NCI-H1092 treated with DMSO at 0.1 percent for 48 hours (cell line): ENCODE data around the gene ACTN4.

Experiments used
- DNase-seq: peaks from one replicate; lab custom pipeline; 2025; lab: John Stamatoyannopoulos, UW

Gene ACTN4

GRCh38 chr19:38661136-38661535 lies 13.7 kb downstream of the ACTN4 start:
- no peak for DNase-seq

DNA sequence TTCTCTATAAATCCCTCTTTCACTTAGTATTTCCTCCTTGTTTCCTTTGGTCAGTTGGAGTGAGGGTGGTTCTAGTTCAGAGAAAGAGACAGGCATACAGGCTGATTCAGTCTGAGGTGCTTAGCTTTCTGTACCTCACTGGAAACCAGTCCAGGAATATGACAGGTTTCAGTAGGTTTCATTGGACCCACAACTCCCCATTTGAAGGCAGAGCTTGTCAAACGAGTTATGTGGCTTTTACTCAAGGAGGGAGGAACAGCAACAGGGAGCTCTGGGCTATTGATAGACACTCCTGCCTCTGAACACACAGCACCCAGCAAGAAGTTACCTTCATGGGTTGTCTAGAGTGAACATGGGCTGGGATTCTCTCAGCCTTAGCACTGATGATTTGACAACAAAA lies 14.5 kb downstream of the ACTN4 start:
- no peak for DNase-seq

DNA sequence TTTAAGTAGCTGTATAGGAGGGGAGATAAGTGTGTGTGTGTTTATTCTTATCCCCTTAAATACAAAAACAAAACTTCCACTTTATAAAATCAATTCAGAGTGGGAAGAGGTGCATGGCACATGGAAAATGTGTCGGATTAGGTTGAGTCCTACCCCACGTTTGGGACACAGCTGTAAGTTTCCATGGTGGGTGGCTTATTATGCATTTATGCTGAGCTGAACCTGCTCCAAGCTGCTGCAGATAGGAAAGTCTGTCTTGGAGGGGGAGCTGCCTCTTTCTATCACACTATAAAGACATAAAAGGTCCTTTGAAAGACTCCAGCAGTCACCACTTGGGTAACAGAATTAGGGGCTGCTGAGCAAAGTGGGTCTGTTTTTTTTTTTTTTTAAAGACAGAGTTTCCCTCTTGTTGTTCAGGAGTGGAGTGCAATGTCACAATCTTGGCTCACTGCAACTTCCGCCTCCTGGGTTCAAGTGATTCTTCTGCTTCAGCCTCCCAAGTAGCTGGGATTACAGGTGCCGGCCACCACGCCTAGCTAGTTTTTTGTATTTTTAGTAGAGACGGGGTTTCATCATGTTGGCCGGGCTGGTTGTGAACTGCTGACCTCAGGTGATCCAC lies 15.2 kb downstream of the ACTN4 start:
- no peak for DNase-seq

DNA sequence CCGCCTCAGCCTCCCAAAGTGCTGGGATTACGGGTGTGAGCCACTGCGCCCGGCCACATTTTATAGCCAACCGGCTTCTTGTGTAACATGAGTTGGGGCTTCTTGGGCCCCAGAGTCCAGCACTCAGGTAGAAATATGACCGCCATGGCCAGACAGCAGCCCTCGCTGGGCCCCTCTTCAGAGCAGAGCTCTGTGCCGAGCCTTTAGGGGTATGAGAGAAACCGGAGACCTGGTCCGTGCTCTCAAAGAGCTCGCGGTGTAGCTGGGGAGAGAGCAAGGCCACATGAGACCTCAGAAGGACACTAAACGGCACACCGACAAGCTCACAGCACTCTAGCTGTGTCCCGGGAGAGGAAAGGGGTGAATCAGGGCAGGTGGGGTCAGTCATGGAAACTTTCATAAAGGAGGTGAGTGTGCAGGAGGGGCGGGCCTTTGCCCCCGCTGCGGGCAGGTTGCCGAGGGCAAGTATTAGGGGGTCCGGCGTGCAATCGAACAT lies 15.8 kb downstream of the ACTN4 start:
- DNase-seq, result no peak

DNA sequence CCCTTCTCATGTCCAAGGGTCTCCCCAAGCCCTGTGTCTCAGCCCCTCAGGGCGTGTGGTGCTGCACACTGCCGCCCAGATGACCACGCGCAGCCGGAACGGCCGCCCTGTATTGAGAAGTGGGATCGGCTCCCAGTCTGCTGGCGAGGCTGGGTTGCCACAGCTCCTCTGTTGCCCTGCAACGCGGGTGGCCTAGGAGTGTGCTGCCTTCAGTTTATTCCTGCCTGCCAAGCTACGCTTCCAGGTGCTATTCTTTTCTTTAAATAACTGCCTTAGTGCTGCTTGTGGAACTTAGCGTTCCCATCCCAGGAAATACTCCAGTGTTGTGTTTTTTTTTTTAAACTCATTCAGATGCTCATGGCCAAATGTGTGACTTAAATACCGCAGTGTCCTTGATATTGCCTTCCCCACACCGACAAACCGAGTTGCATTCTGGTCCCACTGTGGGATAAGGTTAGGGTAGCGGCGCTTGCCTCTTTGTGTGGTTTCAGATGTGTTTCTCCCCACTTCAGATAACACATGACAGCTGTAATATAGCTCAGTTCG lies 16.6 kb downstream of the ACTN4 start:
- DNase-seq, result no peak

GRCh38 chr19:38664503-38665211 lies 17.2 kb downstream of the ACTN4 start:
- DNase-seq, result no peak

DNA sequence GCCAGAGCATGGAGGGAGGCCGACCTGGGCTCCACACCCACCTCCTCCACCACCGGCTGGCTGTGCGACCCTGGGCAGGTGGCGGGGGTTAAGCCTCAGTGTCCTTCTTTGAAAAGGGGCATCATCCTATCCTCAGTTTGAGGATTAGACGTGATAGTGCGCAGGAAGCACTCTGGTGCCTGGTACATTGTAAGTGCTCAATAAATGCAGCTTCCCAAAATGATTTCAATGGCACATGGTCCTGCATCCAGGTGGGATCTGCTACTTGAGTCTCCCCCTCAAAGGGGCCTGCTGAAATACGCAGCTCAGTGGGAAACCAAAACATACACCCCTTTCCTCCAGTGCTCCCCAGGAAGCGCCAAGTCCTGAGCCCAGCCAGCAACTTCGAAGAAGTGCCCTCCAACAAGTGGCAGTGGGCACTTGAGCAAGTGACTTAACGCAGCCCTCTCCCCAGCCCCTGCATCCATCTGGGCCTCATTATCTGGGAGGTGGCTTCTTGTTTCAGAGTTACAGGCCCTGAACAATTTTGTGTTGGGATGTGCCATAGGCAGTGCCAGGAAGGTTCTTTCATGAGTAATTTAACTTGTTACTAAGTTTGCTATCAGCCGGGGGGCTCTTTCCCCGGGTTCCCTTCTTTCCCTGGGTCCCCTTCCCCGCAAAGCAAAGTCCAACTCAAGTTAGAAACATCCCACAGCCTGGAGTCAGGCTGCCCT lies 17.9 kb downstream of the ACTN4 start:
- DNase-seq, result no peak

DNA sequence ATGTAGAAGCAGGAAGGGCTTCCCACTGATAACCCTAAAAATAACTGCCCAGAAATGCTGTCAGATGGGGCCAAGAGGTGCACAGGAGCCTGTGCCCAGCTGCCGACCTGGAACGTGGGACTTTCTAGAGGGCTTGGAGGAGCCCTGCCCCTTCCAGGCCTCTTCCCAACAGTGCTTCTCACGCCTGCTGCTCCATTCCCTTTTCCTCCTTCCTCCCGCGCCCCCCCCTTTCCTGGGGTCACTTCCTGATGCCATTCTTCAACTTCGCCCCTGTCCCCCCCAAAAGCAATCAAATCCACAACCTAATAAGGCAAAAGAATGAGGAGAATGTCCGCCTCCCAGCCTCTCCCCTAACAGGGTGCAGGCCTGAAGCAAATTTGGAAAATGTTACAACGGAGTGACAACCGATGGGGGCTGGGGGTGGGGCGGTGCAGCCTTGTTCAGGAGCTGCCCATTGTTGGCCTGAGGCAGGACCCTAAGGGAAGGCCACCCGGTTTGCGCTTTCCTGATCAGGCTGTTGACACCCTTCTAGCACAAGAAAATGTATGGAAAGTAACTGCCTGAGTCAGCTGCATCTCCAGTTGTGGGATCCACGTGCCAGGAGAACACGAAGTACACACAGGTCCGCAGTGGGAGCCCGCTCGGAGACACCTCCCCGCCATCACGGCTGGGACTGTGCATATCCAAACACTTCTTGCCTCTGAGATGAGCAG lies 18.7 kb downstream of the ACTN4 start:
- DNase-seq, result no peak

GRCh38 chr19:38666663-38667511 lies 19.4 kb downstream of the ACTN4 start:
- DNase-seq, result no peak

DNA sequence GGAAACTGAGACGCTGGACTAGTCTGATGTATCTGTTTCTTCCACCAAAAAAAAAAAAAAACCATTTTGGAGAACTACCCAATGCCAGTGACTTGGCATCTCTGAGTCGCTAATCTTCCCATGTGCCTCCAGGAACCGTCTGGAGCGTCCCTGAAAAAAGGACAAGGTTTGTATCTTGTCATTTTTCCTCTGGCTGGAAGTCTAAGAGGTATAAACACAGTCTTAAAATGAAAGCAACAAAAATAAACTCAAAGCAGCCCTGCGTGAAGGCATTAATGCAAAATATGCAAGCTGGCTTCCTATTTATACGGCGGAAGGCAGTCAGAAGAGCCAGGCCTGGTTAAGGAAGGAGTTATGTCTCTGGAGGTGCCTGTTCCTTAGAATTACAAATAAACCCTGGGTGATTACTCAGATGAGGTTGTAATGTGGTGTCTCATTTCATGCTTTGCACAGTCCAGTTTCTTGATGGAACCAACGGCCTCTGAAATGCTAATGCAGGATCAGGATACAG lies 20.3 kb downstream of the ACTN4 start:
- no peak for DNase-seq

DNA sequence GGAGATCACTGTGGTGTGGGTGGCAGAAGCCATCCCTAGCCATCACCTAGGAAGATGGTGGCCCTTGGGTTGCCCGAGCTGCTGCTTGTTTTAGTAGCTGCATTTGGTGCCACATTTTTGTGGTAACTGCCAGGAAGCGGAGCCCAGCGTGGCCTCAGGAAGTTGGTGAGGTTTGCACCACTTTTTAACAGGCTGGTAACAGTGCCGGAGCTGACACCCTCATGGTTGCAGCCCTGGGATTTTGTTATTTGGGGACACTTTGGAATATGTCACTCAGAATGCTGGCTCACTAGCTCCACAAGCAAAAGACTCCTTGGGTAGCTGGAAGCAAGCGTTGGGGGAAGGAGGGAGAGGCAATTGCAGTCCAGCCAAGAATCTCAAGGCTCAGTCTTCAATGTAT lies 22.1 kb downstream of the ACTN4 start:
- no peak for DNase-seq

DNA sequence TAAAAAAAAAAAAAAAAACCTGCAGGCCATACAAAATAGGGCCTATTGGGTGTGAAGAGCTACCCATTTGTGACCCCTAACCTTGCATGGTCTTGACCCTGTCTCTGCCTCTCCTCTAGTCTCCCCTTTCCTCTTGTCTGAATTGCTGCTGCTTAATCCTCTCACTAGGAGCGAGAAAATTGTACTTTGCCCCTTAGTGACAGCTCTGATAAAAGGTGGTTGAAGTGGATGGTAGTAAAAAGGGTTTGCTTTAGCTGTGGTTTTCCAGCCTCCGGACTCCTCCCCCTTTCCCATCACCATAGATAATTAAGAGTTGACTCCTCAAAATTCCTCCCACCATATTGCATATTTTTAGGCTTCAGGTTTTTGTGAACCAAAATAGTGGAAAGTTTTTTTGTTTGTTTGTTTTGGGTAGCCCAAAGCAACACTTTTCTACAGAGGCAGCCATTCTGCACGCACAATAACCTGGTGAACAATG lies 23.5 kb downstream of the ACTN4 start:
- DNase-seq, result no peak

DNA sequence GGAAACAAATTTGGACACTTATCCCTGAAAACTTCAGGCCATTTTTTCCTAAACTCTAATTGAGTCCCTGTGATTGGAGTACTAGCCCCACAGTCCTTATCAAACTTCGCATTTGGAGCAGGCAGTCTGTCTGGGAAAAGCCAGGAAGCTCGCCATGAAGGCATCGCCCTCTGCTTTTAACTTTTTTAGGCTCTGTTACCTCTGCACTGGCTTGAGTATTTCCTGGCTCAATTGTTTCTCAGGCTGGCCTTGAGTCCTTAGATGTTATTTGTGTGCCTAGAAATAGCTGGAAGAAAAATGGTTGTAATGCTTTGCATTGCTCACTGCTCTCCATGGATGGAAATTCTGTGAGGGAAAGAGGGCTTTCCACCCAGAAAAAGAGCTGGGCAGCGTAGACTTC lies 24.2 kb downstream of the ACTN4 start:
- DNase-seq, result no peak

DNA sequence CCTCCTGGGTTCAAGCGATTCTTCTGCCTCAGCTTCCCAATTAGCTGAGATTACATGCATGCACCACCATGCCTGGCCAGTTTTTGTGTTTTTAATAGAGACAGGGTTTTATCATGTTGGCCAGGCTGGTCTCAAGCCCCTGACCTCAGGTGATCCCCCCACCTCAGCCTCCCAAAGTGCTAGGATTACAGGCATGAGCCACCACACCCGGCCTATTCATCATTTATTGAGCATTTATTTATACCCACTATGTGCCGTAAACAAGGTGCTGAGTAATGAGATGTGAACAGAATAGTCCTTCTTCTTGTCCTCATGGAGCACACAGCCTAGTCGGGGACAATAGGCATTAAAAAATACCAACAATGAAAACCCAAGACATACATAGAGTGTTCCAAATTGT lies 25.6 kb downstream of the ACTN4 start:
- DNase-seq, result no peak

- no peak for DNase-seq
Observed at GRCh38 chr19:38674388-38675171, 27.1 kb downstream of the ACTN4 start.

GRCh38 chr19:38675611-38676010 lies 28.2 kb downstream of the ACTN4 start:
- DNase-seq, result no peak

GRCh38 chr19:38676023-38676877 lies 28.8 kb downstream of the ACTN4 start:
- no peak for DNase-seq

DNA sequence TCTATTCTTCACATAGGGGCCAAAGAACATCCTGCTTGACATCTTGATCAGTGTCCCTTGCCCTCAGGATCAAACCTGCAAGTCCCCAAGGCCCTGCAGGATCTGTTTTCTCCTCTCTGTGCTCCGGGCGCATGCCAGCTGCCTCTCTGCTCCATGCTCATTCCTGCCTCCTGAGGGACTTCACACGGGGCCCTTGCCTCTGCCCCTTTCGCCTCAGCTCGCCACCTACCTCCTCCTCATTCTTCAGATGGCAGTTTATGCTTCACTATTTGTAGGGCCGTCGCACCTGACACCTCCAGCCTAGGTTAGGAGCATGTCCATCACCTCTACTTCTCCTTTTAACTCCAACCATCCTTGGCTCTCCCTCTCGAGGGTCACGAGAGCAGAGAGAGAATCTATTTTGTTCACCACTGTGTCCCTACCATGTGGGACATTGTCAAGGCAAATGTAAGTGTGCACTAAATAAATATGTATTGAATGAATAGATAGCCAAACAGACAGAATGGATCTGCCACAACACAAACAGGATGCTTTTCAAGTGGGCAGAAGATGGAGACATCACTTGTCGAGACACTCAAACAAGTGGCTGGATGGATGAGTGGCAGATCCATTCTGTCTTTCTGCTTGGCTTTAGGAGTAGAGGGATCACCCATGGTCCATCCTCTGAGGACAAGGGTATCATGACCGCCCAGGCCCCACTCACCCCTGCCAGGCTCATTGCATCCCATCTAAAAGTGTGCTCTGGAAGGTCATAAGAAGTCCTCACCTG lies 29.6 kb downstream of the ACTN4 start:
- no peak for DNase-seq
